RWPE2 (cell line): ENCODE measurements around the gene GPR17.
A peak's percentile ranks its signal among the peaks of the same experiment; 100 is the strongest.

Experiments used
- ATAC-seq: fragments of 200-7000 bp; cut with Tn5 transposase; 3 replicates; pipeline ENCODE4 v1.9.1; 2021; ENCODE audit warnings: low read depth
- DNase-seq: peaks from one replicate; pipeline ENCODE4 v3.0.0-alpha.2; 2020; ENCODE audit warnings: low spot score
- H3K27ac ChIP-seq: fragments of 450-650 bp; 2 replicates; pipeline ENCODE4 v1.5.1; 2017; ENCODE audit warnings: mild to moderate bottlenecking; ENCODE audit not compliant: poor library complexity, severe bottlenecking
- H3K27me3 ChIP-seq: fragments of 250-450 bp; sonication (Bioruptor Pico); 2 replicates; pipeline ENCODE4 v1.5.1; 2021; ENCODE audit warnings: mild to moderate bottlenecking, moderate library complexity; ENCODE audit not compliant: insufficient read depth, poor library complexity, severe bottlenecking
- H3K36me3 ChIP-seq: fragments of 250-450 bp; sonication (Bioruptor Pico); 2 replicates; pipeline ENCODE4 v1.5.1; 2020; ENCODE audit warnings: low read depth, mild to moderate bottlenecking, moderate library complexity
- H3K4me1 ChIP-seq: fragments of 250-450 bp; sonication (Bioruptor Pico); 2 replicates; pipeline ENCODE4 v1.5.1; 2021; ENCODE audit warnings: mild to moderate bottlenecking, moderate library complexity; ENCODE audit not compliant: insufficient read depth, poor library complexity, severe bottlenecking
- H3K4me3 ChIP-seq: fragments of 250-450 bp; sonication (Bioruptor Pico); 2 replicates; pipeline ENCODE4 v1.5.1; 2021; ENCODE audit warnings: mild to moderate bottlenecking, moderate library complexity; ENCODE audit not compliant: severe bottlenecking
- H3K9me3 ChIP-seq: fragments of 250-450 bp; sonication (Bioruptor Pico); 2 replicates; pipeline ENCODE4 v1.5.1; 2021; ENCODE audit warnings: mild to moderate bottlenecking, moderate library complexity; ENCODE audit not compliant: severe bottlenecking
- TF ChIP-seq, protein P1 (sequence below): fragments of 450-650 bp; IDR thresholded peaks from one replicate; pipeline ENCODE4 v1.5.1; 2017; ENCODE audit warnings: mild to moderate bottlenecking, moderate library complexity; ENCODE audit not compliant: poor library complexity, severe bottlenecking

GPR17 gene

DNA sequence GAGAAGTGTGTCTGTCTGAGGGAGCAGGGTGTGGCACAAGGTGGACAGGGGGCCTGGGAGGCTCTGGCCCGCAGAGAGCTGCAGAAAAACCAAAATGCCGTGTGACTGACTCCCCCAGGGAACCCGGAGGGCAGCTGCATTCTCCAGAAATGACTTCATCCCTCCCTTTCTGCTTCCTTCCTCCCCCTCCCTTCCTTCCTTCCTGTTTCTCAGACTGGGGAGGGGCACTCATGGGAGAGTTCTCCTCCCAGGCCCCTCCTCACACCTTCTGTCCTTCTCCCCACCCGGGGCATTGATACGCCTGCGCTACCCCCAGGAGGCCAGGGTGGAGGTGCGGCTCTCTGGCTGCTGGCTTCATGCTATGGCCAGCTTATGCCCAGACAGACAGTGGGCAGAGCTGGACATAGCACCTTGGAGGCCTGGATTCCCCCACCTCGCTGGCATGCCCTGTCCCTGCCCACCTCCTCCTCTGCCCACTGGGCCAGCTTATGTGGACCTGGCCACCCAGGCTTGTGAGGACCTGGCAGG, 8.2 kb upstream of the GPR17 start:
- TF ChIP-seq, protein P1, sequence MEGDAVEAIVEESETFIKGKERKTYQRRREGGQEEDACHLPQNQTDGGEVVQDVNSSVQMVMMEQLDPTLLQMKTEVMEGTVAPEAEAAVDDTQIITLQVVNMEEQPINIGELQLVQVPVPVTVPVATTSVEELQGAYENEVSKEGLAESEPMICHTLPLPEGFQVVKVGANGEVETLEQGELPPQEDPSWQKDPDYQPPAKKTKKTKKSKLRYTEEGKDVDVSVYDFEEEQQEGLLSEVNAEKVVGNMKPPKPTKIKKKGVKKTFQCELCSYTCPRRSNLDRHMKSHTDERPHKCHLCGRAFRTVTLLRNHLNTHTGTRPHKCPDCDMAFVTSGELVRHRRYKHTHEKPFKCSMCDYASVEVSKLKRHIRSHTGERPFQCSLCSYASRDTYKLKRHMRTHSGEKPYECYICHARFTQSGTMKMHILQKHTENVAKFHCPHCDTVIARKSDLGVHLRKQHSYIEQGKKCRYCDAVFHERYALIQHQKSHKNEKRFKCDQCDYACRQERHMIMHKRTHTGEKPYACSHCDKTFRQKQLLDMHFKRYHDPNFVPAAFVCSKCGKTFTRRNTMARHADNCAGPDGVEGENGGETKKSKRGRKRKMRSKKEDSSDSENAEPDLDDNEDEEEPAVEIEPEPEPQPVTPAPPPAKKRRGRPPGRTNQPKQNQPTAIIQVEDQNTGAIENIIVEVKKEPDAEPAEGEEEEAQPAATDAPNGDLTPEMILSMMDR = no peak
- peak overlapping the region; percentile 75 for H3K27ac ChIP-seq
- no peaks in the 10 kb centered on the region for H3K9me3 ChIP-seq
- H3K4me1 ChIP-seq = peaks cover 12% of the 10 kb centered on the region
- no peaks in the 10 kb centered on the region for H3K36me3 ChIP-seq
- H3K27me3 ChIP-seq = no peaks in the 10 kb centered on the region
- DNase-seq = no peak
- H3K4me3 ChIP-seq = no peak overlapping the region
- ATAC-seq = peak; percentile 74

DNA sequence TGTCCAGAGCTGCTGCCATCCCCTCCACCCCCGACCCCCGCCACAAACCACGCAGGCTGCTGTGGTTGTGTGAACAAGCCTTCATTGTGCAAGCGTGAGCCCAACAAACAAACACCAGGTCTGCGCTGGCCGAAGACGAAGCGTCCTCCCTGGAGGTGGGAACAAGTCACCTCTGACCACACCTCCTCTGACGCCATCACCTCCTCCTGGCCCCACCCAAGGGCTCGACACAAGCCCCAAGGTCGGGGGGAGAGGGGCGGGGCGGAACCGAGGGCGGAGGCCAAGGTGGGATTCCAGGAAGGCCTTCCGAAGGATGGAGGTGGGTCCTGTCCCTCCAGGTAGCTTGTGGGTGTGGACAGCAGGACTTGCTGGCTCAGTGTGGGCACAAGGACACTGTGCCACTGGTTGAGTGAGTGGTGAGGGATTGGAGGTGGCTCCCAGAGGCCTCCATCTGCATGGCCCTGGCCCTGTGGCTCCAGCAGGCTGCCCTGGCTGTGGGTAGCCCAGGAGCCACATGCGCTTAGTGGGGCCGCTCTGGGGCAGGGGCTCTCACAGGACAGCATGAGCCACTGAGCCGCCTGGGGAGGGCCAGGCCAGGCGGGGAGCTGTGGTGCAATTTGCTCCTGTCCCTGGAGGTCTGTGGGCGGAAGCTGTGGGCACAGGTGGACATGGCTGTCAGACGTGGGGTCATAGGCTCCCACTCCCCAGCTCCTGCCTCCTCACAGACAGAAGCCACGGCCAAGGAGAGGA, 7.4 kb upstream of the GPR17 start:
- Histone ChIP-seq H3K4me3 (no peak overlapping the region), H3K36me3 (no peaks in the 10 kb centered on the region), H3K27ac (peak overlapping the region; percentile 75), H3K27me3 (no peaks in the 10 kb centered on the region), H3K9me3 (no peaks in the 10 kb centered on the region), H3K4me1 (peaks cover 12% of the 10 kb centered on the region)
- ATAC-seq (no peak), DNase-seq (no peak)
- TF ChIP-seq, protein P1 = no peak

DNA sequence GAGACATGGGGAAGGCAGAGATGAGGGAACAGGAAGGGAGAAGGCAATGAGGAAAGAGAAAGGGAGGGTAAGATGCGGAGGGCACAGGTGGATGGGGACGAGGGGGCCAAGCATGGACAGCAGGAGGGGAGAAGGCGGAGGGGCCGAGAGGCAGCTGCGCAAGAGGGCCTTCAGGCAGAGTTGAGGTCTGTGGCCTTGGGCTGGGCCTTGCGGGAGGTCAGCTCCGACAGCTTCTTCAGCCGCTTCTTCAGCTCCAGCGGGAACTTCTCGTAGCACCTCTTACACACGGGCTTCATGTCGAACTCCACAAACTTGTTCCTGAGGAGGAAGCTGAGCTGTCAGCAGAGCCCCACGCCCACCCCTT, 6.9 kb upstream of the GPR17 start:
- no peak for ATAC-seq
- Histone ChIP-seq H3K4me3 (no peak overlapping the region), H3K27ac (peak overlapping the region; percentile 75), H3K4me1 (peaks cover 12% of the 10 kb centered on the region), H3K9me3 (no peaks in the 10 kb centered on the region), H3K36me3 (no peaks in the 10 kb centered on the region), H3K27me3 (no peaks in the 10 kb centered on the region)
- DNase-seq = no peak
- TF ChIP-seq, protein P1 = no peak

DNA sequence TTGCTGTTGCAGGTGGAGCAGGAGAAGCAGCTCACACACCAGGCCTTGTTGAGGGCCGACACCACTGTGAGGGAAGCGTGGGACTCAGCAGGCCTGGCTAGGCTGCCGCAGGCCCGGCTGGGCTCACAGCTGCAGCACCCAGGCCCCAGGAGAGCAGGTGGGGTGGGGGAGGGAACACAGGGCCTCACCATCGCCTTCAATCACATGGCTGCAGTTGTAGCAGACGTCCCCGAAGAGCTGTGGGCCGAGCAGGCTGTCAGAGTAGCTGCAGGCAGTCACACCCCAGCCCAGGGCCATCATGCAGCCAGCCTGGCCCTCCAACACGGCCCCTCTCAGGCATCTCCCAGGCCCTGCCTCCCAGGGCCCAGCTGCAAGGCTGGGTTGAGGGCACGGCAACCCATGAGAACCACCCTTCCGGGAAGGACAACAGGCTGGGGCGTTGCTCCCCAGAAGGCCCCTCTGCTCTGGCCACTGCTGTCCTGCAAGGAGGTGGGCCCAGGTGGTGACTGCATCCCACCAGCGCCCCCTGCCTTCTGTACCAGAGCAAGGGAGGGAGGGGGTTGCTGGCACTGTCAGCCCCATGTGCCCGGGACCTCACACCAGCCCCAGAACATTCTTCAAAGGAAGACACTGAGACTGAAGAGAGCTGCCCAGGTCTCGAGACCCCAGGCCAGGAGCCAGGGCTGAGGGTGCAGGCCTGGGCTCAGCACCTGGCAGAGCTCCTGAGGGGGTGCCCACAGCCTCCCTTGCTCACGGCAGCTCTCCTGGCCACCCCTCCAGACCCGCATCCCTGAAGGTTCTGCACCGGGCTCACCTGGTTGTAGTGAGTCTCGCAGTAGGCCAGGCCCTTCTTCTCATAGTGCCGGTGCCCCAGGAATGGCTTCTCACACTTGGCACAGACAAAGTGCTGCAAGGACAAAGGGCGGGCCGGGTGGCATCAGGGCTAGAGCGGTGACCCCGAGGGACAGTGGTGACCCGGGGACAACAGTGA, 5.6 kb upstream of the GPR17 start:
- Histone ChIP-seq H3K4me3 (no peak overlapping the region), H3K36me3 (no peaks in the 10 kb centered on the region), H3K9me3 (no peaks in the 10 kb centered on the region), H3K27me3 (no peaks in the 10 kb centered on the region), H3K4me1 (peaks cover 12% of the 10 kb centered on the region), H3K27ac (no peak overlapping the region)
- ATAC-seq (no peak), DNase-seq (no peak)
- TF ChIP-seq, protein P1 = no peak
